Endodermal cell (in vitro differentiated cells): ENCODE measurements around the gene PLA2G4A. TPM values are rescaled to one million over a fixed set of nuclear protein-coding genes. Genes with fewer than 3 reads are reported as not detected.

Source experiments
- DNase-seq: peaks from one replicate; pipeline ENCODE4 v3.0.0-alpha.2; 2017
- H3K27ac ChIP-seq: 2 replicates; pipeline ENCODE4 v1.5.1; 2013; ENCODE audit warnings: mild to moderate bottlenecking, low read depth, low read length, moderate library complexity
- H3K27me3 ChIP-seq: 2 replicates; pipeline ENCODE4 v1.6.1; 2013; ENCODE audit warnings: mild to moderate bottlenecking, low read length, moderate library complexity; ENCODE audit not compliant: insufficient read depth, control insufficient read depth, poor library complexity, severe bottlenecking
- H3K36me3 ChIP-seq: 2 replicates; pipeline ENCODE4 v1.7.0; 2013; ENCODE audit warnings: mild to moderate bottlenecking, low read length, moderate library complexity; ENCODE audit not compliant: control insufficient read depth, insufficient read depth
- H3K4me1 ChIP-seq: one replicate; pipeline ENCODE4 v1.7.0; 2013; ENCODE audit warnings: low read length; ENCODE audit not compliant: control insufficient read depth, insufficient read depth
- H3K4me3 ChIP-seq: 2 replicates; pipeline ENCODE4 v1.5.1; 2013; ENCODE audit warnings: mild to moderate bottlenecking, low read length, moderate library complexity
- H3K9ac ChIP-seq: 2 replicates; pipeline ENCODE4 v1.6.1; 2013; ENCODE audit warnings: mild to moderate bottlenecking, low read length, moderate library complexity; ENCODE audit not compliant: poor library complexity, severe bottlenecking; ENCODE audit errors: extremely low read depth
- H3K9me3 ChIP-seq: 2 replicates; pipeline ENCODE4 v1.6.1; 2013; ENCODE audit warnings: mild to moderate bottlenecking, low read length, moderate library complexity; ENCODE audit not compliant: control insufficient read depth
- H3K27ac Mint-ChIP-seq: 2 replicates; pipeline ENCODE4 v1.8.0; 2020; ENCODE audit warnings: mixed read lengths
- H3K27me3 Mint-ChIP-seq: 2 replicates; pipeline ENCODE4 v1.8.0; 2021; ENCODE audit warnings: mild to moderate bottlenecking, mixed read lengths; ENCODE audit not compliant: insufficient read depth
- H3K36me3 Mint-ChIP-seq: 2 replicates; pipeline ENCODE4 v1.8.0; 2020; ENCODE audit warnings: low read depth, mixed read lengths
- H3K4me1 Mint-ChIP-seq: 2 replicates; pipeline ENCODE4 v1.8.0; 2020; ENCODE audit warnings: mixed read lengths
- H3K4me3 Mint-ChIP-seq: 2 replicates; pipeline ENCODE4 v1.8.0; 2020; ENCODE audit warnings: mild to moderate bottlenecking, moderate library complexity, mixed read lengths
- H3K9me3 Mint-ChIP-seq: 2 replicates; pipeline ENCODE4 v1.8.0; 2020; ENCODE audit warnings: mild to moderate bottlenecking, mixed read lengths
- WGBS, 2 experiments: methylation state at CpG; one replicate each; pipeline versions ENCODE4 v1.1.5 to v1.1.7; 2013; ENCODE audit warnings: missing lambda C conversion rate in 2 of 2, mixed read lengths in 1 of 2; ENCODE audit not compliant: insufficient coverage in 1 of 2, insufficient read length in 1 of 2; 5-methylcytosine and 5-hydroxymethylcytosine counted together
- total RNA-seq, 2 donors: library from RNA; stranded (reverse); fragmentation: NEBNext Ultra II Directional in 1 of 2; extraction: Animal tissue kit (Norgen Biotek cat#: 25700) in 1 of 2; gene quantifications; 2 replicates in 1 of 2; 3 replicates in 1 of 2; pipeline ENCODE4 v1.2.1, GENCODE V29; 2021
- TF ChIP-seq, protein P1 (sequence below): fragments of 200-600 bp; sonication (generic); conservative IDR thresholded peaks from 2 replicates; pipeline ENCODE4 v1.5.0; 2021; ENCODE audit warnings: antibody characterized with exemption, mild to moderate bottlenecking

The PLA2G4A gene
- total RNA-seq, 2 donors from 2014 or later: 0.35 to 1.2 TPM

DNA sequence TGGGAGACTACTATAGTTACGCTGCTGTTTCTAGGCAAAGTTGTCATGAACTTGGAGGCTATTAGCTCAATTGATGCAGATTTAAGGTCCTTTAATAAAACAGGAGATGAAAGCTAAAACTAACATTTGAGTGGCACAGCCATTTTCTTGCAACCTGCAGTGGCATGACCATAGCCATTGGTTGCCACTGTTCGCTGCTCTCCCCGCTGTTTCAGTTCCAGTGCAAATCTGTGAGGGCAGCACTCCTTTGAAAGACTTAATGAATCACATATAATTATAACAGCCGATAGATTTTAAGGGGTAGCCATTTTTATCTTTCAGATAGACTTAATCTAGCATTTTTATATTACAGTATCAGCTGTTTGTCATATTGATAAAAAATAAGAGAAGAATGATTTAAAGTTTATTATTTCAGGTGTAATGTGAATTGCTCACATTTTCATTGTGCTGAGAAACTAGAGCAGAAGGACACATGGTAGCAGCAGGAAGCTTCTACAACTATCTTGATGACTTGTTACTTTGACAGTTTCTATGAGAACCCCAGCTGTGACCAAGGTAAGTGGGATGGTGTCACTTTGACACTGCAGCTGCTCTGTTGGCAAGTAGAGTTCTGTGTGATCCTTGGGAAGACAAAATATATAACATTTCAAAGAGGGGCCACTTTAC lies 203.7 kb downstream of the PLA2G4A start:
- WGBS, 2 experiments: 90% methylated on average over 4 of the region's 4 CpGs; no CpG with 5 or more reads in 1 of the 2 experiments
- Mint-ChIP-seq H3K36me3 (no peaks in the 10 kb centered on the region), H3K4me1 (no peaks in the 10 kb centered on the region), H3K27me3 (no peaks in the 10 kb centered on the region), H3K27ac (no peak overlapping the region), H3K4me3 (no peak overlapping the region), H3K9me3 (no peaks in the 10 kb centered on the region)
- H3K27ac ChIP-seq: no peak overlapping the region
- H3K4me1 ChIP-seq: no peaks in the 10 kb centered on the region
- DNase-seq: no peak
- no peaks in the 10 kb centered on the region for H3K36me3 ChIP-seq
- no peak overlapping the region for H3K9ac ChIP-seq
- no peak overlapping the region for H3K4me3 ChIP-seq
- no peaks in the 10 kb centered on the region for H3K9me3 ChIP-seq
- H3K27me3 ChIP-seq: no peaks in the 10 kb centered on the region
- TF ChIP-seq, protein P1, sequence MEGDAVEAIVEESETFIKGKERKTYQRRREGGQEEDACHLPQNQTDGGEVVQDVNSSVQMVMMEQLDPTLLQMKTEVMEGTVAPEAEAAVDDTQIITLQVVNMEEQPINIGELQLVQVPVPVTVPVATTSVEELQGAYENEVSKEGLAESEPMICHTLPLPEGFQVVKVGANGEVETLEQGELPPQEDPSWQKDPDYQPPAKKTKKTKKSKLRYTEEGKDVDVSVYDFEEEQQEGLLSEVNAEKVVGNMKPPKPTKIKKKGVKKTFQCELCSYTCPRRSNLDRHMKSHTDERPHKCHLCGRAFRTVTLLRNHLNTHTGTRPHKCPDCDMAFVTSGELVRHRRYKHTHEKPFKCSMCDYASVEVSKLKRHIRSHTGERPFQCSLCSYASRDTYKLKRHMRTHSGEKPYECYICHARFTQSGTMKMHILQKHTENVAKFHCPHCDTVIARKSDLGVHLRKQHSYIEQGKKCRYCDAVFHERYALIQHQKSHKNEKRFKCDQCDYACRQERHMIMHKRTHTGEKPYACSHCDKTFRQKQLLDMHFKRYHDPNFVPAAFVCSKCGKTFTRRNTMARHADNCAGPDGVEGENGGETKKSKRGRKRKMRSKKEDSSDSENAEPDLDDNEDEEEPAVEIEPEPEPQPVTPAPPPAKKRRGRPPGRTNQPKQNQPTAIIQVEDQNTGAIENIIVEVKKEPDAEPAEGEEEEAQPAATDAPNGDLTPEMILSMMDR: no peak

DNA sequence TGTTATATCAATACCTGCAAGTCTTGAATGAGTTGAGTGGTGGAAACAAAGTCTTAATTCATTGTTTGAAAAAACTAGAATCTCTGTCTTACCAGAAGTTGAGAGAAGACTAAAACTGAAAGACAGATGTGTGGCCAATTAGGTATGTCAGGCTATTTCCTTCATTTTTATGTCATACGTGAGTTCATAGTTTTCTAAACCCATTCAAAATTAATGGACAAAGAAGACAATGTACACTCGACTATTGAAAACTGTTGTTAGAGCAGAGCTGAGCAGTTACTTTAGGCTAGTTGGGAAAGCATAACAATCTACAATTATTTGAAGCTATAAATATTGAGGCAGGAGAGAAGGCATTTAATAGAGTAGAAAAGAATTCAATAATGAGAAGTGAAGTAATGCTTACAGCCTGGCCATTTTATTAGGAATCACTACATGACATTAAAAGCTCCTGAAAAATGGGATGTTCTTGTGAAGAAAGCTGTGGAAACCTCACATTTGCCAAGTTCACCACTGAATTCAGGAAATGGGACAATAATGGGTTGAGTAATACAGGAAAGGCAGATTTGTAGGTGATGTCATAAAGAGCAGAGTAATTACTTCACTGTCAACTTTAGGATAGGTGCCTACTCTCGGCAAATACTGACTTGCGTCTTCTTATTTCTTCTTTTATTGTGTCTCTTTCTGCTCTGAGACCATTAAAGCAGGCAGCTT lies 204.4 kb downstream of the PLA2G4A start:
- Mint-ChIP-seq H3K4me3 (no peak overlapping the region), H3K27me3 (no peaks in the 10 kb centered on the region), H3K4me1 (no peaks in the 10 kb centered on the region), H3K27ac (no peak overlapping the region), H3K36me3 (no peaks in the 10 kb centered on the region), H3K9me3 (peaks cover 4% of the 10 kb centered on the region)
- TF ChIP-seq, protein P1: no peak
- Histone ChIP-seq H3K27ac (no peak overlapping the region), H3K9ac (no peak overlapping the region), H3K4me3 (no peak overlapping the region), H3K36me3 (no peaks in the 10 kb centered on the region), H3K27me3 (no peaks in the 10 kb centered on the region), H3K9me3 (peaks cover 5% of the 10 kb centered on the region), H3K4me1 (no peaks in the 10 kb centered on the region)
- no peak for DNase-seq
- WGBS, 2 experiments: 90 to 97% methylated on average over 3 to 4 of the region's 4 CpGs

DNA sequence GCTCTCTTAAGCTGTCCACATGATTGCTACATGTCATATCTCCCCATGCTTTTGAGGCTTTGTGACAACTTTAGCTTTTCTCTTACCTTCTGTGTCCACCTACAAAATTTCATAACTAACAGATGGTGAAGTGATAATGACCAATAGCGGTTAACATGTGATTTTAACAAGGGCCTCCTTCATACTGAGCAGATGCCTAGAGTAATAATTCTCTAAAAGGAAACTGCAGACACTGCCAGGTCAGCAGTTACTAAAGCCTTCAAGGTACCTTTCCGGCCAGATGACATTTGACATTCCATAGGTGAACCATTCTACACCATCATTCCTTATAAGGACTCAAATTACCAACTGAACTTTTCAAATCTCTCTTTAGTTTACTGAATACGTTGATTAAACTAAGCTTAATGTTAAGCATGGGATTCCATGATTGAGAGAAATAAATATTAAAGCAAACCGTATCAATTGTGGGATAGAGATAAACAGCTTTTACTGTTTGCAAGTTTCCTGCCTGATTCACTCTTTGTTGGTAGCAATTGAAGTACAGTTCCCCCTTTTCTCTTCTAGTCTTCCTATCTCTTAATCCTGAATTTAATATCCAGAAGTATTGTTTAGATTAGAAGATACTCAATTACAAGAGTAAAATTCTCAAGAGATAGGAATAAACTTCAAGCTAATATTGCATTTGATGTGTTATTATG lies 205.1 kb downstream of the PLA2G4A start:
- no peaks in the 10 kb centered on the region for H3K27me3 Mint-ChIP-seq
- H3K36me3 ChIP-seq: no peaks in the 10 kb centered on the region
- H3K4me1 Mint-ChIP-seq: no peaks in the 10 kb centered on the region
- H3K27me3 ChIP-seq: no peaks in the 10 kb centered on the region
- H3K4me3 ChIP-seq: no peak overlapping the region
- no peak overlapping the region for H3K4me3 Mint-ChIP-seq
- no peak for DNase-seq
- no peaks in the 10 kb centered on the region for H3K36me3 Mint-ChIP-seq
- no peak overlapping the region for H3K9ac ChIP-seq
- TF ChIP-seq, protein P1: no peak
- H3K9me3 Mint-ChIP-seq: peaks cover 4% of the 10 kb centered on the region
- 90 to 100% methylated on average over 3 to 4 of the region's 4 CpGs for WGBS, 2 experiments
- H3K27ac Mint-ChIP-seq: no peak overlapping the region
- no peaks in the 10 kb centered on the region for H3K4me1 ChIP-seq
- no peak overlapping the region for H3K27ac ChIP-seq
- H3K9me3 ChIP-seq: peaks cover 6% of the 10 kb centered on the region
